Fibroblast of lung (primary cell): ENCODE measurements around the gene DUT. TPM values are rescaled to one million over a fixed set of nuclear protein-coding genes. Genes with fewer than 3 reads are reported as not detected.

ENCODE experiments used
- DNase-seq, 2 donors: peaks; one replicate each; pipeline versions ENCODE4 v3.0.0 to v3.0.0-alpha.2; 2010; ENCODE audit warnings: low read depth in 2 of 2
- H2AFZ ChIP-seq: 2 replicates; pipeline ENCODE4 v1.5.1; 2012; ENCODE audit warnings: low read length, control low read depth, inconsistent platforms
- H3K27ac ChIP-seq: 2 replicates; pipeline ENCODE4 v1.5.1; 2011; ENCODE audit warnings: low read length, control low read depth; ENCODE audit not compliant: insufficient read depth
- H3K27me3 ChIP-seq: 2 replicates; pipeline ENCODE4 v1.5.1; 2011; ENCODE audit warnings: mild to moderate bottlenecking, low read length; ENCODE audit not compliant: control insufficient read depth, insufficient read depth
- H3K36me3 ChIP-seq: 2 replicates; pipeline ENCODE4 v1.5.1; 2011; ENCODE audit warnings: low read length; ENCODE audit not compliant: control insufficient read depth, insufficient read depth
- H3K4me1 ChIP-seq: 2 replicates; pipeline ENCODE4 v1.5.1; 2011; ENCODE audit warnings: low read length; ENCODE audit not compliant: control insufficient read depth, insufficient read depth; ENCODE audit errors: extremely low read depth
- H3K4me2 ChIP-seq: 2 replicates; pipeline ENCODE4 v1.5.1; 2011; ENCODE audit warnings: low read length, control low read depth; ENCODE audit not compliant: insufficient read depth; ENCODE audit errors: extremely low read depth
- H3K4me3 ChIP-seq, 4 experiments: fragments of 200-600 bp in 1 of 4; sonication (generic) in 1 of 4; replicated peaks in 1 of 4; 2 replicates each; pipeline ENCODE4 v1.5.1; 2011 to 2016; ENCODE audit warnings: low read length in 4 of 4, low read depth in 3 of 4, mild to moderate bottlenecking in 3 of 4, control low read depth in 2 of 4, inconsistent platforms in 1 of 4, mixed read lengths in 1 of 4; ENCODE audit not compliant: insufficient read depth in 1 of 4; ENCODE audit errors: control extremely low read depth in 1 of 4
- H3K79me2 ChIP-seq: 2 replicates; pipeline ENCODE4 v1.5.1; 2012; ENCODE audit warnings: mild to moderate bottlenecking, low read length, inconsistent platforms; ENCODE audit not compliant: control insufficient read depth, insufficient read depth
- H3K9ac ChIP-seq: 2 replicates; pipeline ENCODE4 v1.5.1; 2011; ENCODE audit warnings: mild to moderate bottlenecking, low read length, control low read depth; ENCODE audit not compliant: insufficient read depth
- H3K9me3 ChIP-seq: 2 replicates; pipeline ENCODE4 v1.5.1; 2012; ENCODE audit warnings: low read depth, low read length; ENCODE audit not compliant: control insufficient read depth, insufficient read depth
- H4K20me1 ChIP-seq: 2 replicates; pipeline ENCODE4 v1.5.1; 2011; ENCODE audit warnings: low read length; ENCODE audit not compliant: control insufficient read depth, insufficient read depth; ENCODE audit errors: extremely low read depth
- CTCF ChIP-seq, 2 donors: IDR thresholded peaks in 1 of 2; conservative IDR thresholded peaks in 1 of 2; 1 replicate in 1 of 2; 2 replicates in 1 of 2; pipeline ENCODE4 v1.5.1; 2011 to 2012; ENCODE audit warnings: low read length in 2 of 2, control low read depth in 1 of 2, inconsistent platforms in 1 of 2, low read depth in 1 of 2, mild to moderate bottlenecking in 1 of 2
- EZH2 ChIP-seq: IDR thresholded peaks from 2 replicates; pipeline ENCODE4 v1.5.1; 2012; ENCODE audit warnings: low read length, control low read depth, mild to moderate bottlenecking; ENCODE audit errors: missing control alignments
- polyA plus RNA-seq, 2 donors: library from polyadenylated mRNA; depleted of rRNA in 1 of 2; stranded (reverse) in 1 of 2; unstranded in 1 of 2; fragments of >200 nt; gene quantifications; 2 replicates each; pipeline ENCODE4 v1.2.1, GENCODE V29; 2011 to 2012; ENCODE audit warnings: missing spikeins in 1 of 2
- total RNA-seq: library from RNA; depleted of rRNA; stranded (reverse); fragments of >200 nt; gene quantifications from 2 replicates; pipeline ENCODE4 v1.2.1, GENCODE V29; 2014

Gene DUT
- total and polyA plus RNA-seq, 2 donors (not counting 1 experiment from before 2014, with no cell fraction given), result 47.6 to 52.9 TPM

GRCh38 chr15:48389691-48390143 is 58.5 kb downstream of the DUT start:
- Histone ChIP-seq H3K9me3 (no peaks in the 10 kb centered on the region), H2AFZ (no peak overlapping the region), H4K20me1 (no peaks in the 10 kb centered on the region), H3K27ac (no peak overlapping the region), H3K79me2 (no peaks in the 10 kb centered on the region), H3K27me3 (no peaks in the 10 kb centered on the region), H3K9ac (no peak overlapping the region), H3K4me1 (peaks cover 22% of the 10 kb centered on the region), H3K4me3 (no peak overlapping the region), H3K36me3 (no peaks in the 10 kb centered on the region), H3K4me2 (no peak overlapping the region)
- no peak for TF ChIP-seq EZH2
- TF ChIP-seq CTCF (conservative IDR thresholded peaks at IDR 0.05 in 1 of 2, IDR thresholded peaks at IDR 0.05 in 1 of 2; ENCODE audit: low read depth in 1 of 2, low read length in 2 of 2), result no peak
- peak; percentile 71 to 77 for DNase-seq

- no peak overlapping the region for H3K9ac ChIP-seq
- no peaks in the 10 kb centered on the region for H3K36me3 ChIP-seq
- no peaks in the 10 kb centered on the region for H4K20me1 ChIP-seq
- no peak for DNase-seq
- H3K27me3 ChIP-seq, result no peaks in the 10 kb centered on the region
- no peaks in the 10 kb centered on the region for H3K9me3 ChIP-seq
- no peaks in the 10 kb centered on the region for H3K79me2 ChIP-seq
- no peak overlapping the region for H2AFZ ChIP-seq
- no peak overlapping the region for H3K4me2 ChIP-seq
- H3K4me3 ChIP-seq, result no peak overlapping the region
- no peak overlapping the region for H3K27ac ChIP-seq
- TF ChIP-seq EZH2 (no peak), CTCF (conservative IDR thresholded peaks at IDR 0.05 in 1 of 2, IDR thresholded peaks at IDR 0.05 in 1 of 2; ENCODE audit: low read depth in 1 of 2, low read length in 2 of 2) (no peak)
- peaks cover 31% of the 10 kb centered on the region for H3K4me1 ChIP-seq
These were observed 60.7 kb downstream of the DUT start for GRCh38 chr15:48391950-48392349.

GRCh38 chr15:48392356-48392755 is 61.1 kb downstream of the DUT start:
- H3K4me2 ChIP-seq, result no peak overlapping the region
- H3K4me3 ChIP-seq, result no peak overlapping the region
- no peak overlapping the region for H3K27ac ChIP-seq
- peaks cover 31% of the 10 kb centered on the region for H3K4me1 ChIP-seq
- H3K27me3 ChIP-seq, result no peaks in the 10 kb centered on the region
- H3K9me3 ChIP-seq, result no peaks in the 10 kb centered on the region
- H4K20me1 ChIP-seq, result no peaks in the 10 kb centered on the region
- H2AFZ ChIP-seq, result no peak overlapping the region
- TF ChIP-seq EZH2 (no peak), CTCF (conservative IDR thresholded peaks at IDR 0.05 in 1 of 2, IDR thresholded peaks at IDR 0.05 in 1 of 2; ENCODE audit: low read depth in 1 of 2, low read length in 2 of 2) (no peak)
- H3K36me3 ChIP-seq, result no peaks in the 10 kb centered on the region
- H3K79me2 ChIP-seq, result no peaks in the 10 kb centered on the region
- DNase-seq, result peak; percentile 69 to 87
- no peak overlapping the region for H3K9ac ChIP-seq

Other genes with a start within 250 kb of the DUT start
- not detected in 2 replicates for gene SLC24A5, start 210.4 kb upstream of the DUT start, total RNA-seq
- not detected in 2 replicates for gene SLC24A5, start 210.4 kb upstream of the DUT start, polyA plus RNA-seq
- gene MYEF2, start 153.1 kb upstream of the DUT start, total RNA-seq, result 6.2 and 13.5 TPM in 2 replicates
- 5.3 and 10.2 TPM in 2 replicates for gene MYEF2, start 153.1 kb upstream of the DUT start, polyA plus RNA-seq
- gene CTXN2, start 139.8 kb upstream of the DUT start, total RNA-seq, result not detected in 2 replicates
- gene CTXN2, start 139.8 kb upstream of the DUT start, polyA plus RNA-seq, result not detected in 2 replicates
- not detected in 2 replicates for gene SLC12A1, start 125.1 kb upstream of the DUT start, total RNA-seq
- gene SLC12A1, start 125.1 kb upstream of the DUT start, polyA plus RNA-seq, result not detected in 2 replicates